Measurements from ENCODE around the gene SEMA3B.

DNA sequence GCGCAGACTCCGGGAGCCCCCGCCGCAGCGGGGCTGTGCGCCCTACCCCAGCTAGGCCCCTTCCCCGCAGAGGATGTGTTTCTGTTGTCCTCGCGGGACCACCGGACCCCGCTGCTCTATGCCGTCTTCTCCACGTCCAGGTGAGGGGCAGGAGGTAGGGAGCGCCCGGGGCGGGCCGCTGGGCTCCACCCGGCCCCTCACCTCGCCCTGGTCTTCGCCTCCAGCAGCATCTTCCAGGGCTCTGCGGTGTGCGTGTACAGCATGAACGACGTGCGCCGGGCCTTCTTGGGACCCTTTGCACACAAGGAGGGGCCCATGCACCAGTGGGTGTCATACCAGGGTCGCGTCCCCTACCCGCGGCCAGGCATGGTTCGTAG lies 4.7 kb downstream of the SEMA3B start:
- no peak for TF ChIP-seq CTCF (IDR thresholded peaks at IDR 0.05)
- no peak for TF ChIP-seq POLR2A (IDR thresholded peaks at IDR 0.05)
